SK-N-MC (cell line): ENCODE results near the gene CFAP65.

Experiments
- EZH2 ChIP-seq: fragments of 200-600 bp; sonication (generic); IDR thresholded peaks from one replicate; pipeline ENCODE4 v1.6.1; 2017; ENCODE audit warnings: antibody characterized with exemption
- POLR2AphosphoS5 ChIP-seq: IDR thresholded peaks from 2 replicates; pipeline ENCODE4 v1.6.1; 2012; ENCODE audit warnings: mild to moderate bottlenecking, low read depth, low read length, borderline replicate concordance

- TF ChIP-seq POLR2AphosphoS5 (no peak), EZH2 (no peak)
These were observed 49.1 kb downstream of the CFAP65 start for GRCh38 chr2:218992196-218992595.
